Esophagus squamous epithelium (tissue), 4 donors: ENCODE measurements around the gene CNTN4.

Source experiments
- CTCF ChIP-seq, 6 experiments: fragments of 450-650 bp in 4 of 6; fragments of 200-600 bp in 2 of 6; sonication (generic) in 2 of 6; IDR thresholded peaks; one replicate each; pipeline ENCODE4 v1.5.1; 2016 to 2019; ENCODE audit warnings: antibody characterized with exemption in 6 of 6, mild to moderate bottlenecking in 4 of 6, moderate library complexity in 4 of 6
- POLR2A ChIP-seq, 4 donors: fragments of 450-650 bp; IDR thresholded peaks; one replicate each; pipeline ENCODE4 v1.6.1; 2017; ENCODE audit warnings: antibody characterized with exemption in 4 of 4, mild to moderate bottlenecking in 4 of 4, moderate library complexity in 3 of 4

GRCh38 chr3:2735392-2735894 lies 636.8 kb downstream of the CNTN4 start:
- TF ChIP-seq CTCF (IDR thresholded peaks at IDR 0.05), result no peak
- TF ChIP-seq POLR2A (IDR thresholded peaks at IDR 0.05), result no peak
